HL-60/S4 (cell line): ENCODE results near the gene METRN.

ENCODE experiments used
- in situ Hi-C: fragments of 300-500 bp; cut with MboI; formaldehyde crosslinking; loops from 2 replicates; pipeline ENCODE4 v1.14.3; 2022; ENCODE audit warnings: low sequenced_read_pairs

METRN gene

DNA sequence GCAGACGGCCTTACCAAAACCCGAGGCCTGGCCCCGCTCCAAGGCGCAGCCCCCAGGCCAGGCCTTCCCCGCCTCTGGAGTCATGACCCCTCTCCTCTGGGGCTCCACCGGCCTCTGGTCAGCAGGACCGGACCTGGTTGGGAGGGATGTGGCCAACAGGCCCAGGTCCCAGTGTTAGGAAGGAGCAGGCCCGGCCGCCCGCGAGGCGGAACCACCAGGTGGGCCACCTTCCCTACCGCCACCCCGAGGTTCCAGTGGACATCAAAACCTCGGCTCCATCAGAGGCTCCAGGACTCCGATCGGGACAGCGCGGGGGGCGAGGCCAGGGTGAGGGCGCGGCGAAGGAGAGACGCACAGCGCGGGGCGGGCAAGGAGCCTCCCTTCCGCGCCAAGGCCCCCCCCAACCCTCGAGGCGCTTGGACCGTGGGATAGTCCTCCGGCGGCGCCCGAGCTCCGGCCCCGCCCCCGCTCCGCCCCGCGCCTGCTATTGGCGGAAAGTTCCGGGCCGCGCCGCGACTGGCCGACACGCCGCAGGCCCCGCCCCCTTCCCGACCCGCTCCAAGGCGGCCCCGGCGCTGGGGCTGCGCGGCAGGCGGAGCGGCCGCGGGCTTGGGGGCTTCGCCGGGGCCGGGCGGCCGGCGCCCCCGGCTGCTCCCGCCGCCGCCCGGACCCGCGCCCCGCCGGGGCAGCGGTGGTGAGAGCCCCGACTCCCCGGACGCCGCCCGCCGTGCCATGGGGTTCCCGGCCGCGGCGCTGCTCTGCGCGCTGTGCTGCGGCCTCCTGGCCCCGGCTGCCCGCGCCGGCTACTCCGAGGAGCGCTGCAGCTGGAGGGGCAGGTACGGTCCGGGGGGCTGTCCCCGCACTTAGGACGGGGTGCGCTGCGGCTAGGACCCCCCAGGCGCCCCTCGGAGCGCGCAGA lies at the start of gene METRN:
TSS of gene METRN (plus strand) at position 561 of the 919 bp plus-strand sequence. CDS start at position 733, 172 bp downstream.
- in situ Hi-C loops = loop anchor here (5.0 to 25.0 kb wide), 2 partner anchors 72 to 347 kb away; partner anchors contain the start of genes CHTF18, RPUSD1 and SSTR5

DNA sequence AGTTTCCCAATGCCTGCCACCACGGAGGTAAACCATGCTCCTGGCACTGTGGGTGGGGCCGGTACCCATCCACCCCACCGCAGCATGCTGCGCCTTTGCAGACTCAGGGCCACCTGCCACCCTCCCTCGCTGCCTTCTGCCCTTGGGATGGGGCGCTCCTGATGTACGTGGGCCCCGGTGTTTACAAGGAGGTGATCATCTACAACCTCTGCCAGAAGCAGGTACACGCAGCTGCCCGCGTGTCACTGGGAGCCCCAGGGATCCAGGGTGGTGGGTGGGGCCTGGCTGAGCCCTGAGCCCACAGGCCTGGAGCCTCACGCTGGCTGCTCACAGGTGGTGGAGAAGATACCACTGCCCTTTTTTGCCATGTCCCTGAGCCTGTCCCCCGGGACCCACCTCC lies 48.3 kb upstream of the METRN start:
- in situ Hi-C loops = loop anchor here (10.0 kb wide), 1 partner anchor 272 kb away; the partner anchor contains the start of gene NME4

DNA sequence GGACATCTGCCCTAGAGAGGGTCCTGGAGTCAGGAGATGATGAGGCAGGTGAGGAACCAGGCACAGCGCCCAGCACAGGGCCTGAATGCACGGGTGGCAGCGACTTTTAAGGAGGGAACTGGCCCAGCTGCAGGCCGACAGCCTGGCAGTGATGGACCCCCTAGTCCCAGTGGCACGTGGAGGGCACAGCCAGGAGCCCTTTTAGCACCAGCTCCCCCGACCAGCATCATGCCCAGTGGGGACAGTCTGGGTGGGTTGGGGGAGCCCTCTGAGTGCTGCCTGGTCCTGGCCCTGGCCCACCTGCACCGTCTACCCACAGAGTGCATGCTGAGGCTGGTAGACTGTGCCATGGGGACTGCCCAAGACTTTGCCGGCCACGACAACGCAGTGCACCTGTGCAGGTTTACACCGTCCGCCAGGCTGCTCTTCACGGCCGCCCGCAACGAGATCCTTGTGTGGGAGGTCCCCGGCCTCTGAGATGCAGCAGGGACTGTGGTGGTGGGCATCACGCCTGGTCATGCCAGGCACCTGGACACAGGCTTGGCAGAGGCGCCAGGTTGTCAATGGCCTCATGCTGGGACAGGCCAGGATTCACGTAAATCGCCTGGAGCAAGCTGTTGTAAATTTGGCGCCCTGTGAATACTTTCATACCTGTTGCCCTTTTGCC lies 47.7 kb upstream of the METRN start:
- in situ Hi-C loops = loop anchor here (10.0 kb wide), 1 partner anchor 272 kb away; the partner anchor contains the start of gene NME4

DNA sequence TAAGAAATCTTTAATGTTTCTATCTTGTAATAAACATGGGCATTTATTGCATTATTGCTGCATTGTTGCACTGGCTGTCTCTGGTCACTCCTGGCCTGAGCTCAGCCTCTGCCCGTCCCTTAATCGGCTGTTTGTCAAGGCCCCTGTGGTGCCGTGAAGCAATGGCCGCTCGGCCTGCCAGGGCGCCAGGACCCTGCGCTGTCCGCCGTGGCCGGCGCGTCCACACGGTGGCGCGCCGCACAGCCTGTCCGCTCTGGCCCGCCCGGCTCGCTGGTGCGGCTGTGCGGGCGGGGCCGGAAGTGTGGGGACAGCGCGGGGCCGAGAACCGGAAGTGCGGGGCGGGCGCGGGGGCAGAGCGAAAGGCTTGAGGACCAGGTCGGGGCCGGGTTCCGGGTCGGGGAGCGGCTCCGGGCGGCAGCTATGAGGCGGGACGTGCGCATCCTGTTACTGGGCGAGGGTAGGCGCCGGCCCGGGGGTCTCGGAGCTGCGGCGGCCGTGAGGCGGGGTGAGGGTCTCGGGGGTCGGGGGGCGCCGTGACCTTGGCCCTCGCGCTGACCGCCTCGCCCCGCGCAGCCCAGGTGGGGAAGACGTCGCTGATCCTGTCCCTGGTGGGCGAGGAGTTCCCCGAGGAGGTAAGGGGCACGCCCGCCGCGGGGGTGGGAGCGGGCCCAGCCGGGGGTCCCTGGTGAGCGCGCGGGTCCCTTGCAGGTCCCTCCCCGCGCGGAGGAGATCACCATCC lies 47.0 kb upstream of the METRN start, which contains the start of gene RHOT2:
TSS of gene RHOT2 (plus strand) at position 353 of the 739 bp plus-strand sequence. CDS start at position 421, 68 bp downstream.
- in situ Hi-C loops = loop anchor here (10.0 kb wide), 1 partner anchor 273 kb away; the partner anchor contains the start of gene NME4

DNA sequence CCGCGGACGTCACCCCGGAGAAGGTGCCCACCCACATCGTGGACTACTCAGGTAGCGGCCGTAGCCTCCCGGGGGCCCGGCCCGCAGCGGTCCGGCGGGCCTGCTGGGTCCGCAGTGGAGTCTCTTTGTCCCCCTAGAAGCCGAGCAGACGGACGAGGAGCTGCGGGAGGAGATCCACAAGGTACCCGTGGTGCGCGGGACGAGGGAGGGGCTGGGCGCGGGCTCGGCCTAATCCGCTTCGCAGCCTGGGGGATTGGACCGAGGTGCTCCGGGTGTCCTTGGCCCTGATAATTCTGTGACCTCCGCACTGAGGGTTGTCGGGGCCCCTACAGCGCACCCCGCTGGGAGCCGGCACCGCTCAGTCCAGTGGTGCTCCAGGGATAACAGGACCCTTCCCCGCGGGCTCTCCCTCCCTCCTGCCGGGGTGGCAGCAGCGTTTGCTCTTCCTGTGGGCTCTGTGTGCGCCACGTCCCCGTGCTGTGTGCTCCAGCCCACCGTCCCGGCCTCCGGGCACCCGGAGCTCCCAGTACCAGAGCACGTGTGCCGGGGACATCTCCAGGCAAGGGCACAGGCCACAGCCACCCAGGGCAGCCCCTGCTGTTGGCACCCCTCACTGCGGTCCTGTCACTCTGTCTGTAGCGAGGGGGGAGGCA lies 46.3 kb upstream of the METRN start:
- in situ Hi-C loops = loop anchor here (10.0 kb wide), 1 partner anchor 274 kb away; the partner anchor contains the start of gene NME4

DNA sequence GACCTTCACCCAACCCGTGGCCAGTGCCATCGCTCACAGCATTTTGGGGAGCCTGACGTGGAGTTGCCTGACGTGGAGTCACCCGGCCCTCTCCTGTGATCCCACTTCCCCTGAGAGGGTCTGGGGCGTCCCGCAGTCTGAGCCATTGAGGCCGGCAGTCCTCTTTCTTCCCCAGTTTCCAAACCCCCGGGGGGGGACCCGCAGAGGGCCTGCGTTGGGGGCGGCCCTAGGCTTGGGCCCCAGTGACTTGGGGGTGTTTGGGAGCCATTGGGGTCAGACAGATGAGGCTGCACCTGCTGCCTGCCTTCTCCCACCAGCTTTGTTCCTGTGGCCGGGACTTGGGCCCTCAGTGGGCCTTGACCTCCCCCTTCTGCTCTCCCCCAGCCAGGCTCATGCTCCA lies 45.3 kb upstream of the METRN start:
- in situ Hi-C loops = loop anchor here (10.0 kb wide), 1 partner anchor 275 kb away; the partner anchor contains the start of gene NME4

DNA sequence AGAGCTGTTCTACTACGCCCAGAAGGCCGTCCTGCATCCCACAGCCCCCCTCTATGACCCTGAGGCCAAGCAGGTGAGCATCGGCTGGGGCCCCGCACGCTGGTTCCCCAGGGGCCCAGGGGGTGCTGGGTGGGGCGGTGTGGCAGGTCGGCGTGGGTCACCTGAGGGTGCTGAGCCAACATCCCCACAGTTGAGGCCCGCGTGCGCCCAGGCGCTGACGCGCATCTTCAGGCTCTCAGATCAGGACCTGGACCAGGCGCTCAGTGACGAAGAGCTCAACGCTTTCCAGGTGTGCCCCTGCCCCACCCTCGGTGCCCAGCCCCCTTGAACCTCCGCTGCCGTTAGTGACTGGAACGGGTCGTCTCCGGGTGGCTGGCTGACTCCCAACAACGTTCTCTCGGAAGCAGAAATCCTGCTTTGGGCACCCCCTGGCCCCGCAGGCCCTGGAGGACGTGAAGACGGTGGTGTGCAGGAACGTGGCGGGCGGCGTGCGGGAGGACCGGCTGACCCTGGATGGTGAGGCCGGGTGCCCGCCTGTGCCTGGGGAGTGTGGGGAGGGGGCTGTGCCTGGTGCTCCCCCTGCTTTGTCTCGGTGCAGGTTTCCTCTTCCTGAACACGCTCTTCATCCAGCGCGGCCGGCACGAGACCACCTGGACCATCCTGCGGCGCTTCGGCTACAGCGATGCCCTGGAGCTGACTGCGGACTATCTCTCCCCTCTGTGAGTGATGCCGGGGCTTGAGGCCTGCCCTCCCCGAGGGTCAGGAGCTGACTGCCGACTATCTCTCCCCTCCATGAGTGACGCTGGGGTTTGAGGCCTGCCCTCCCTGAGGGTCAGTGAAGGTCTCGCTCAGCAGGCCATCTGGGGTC lies 44.2 kb upstream of the METRN start:
- in situ Hi-C loops = no loop called here

DNA sequence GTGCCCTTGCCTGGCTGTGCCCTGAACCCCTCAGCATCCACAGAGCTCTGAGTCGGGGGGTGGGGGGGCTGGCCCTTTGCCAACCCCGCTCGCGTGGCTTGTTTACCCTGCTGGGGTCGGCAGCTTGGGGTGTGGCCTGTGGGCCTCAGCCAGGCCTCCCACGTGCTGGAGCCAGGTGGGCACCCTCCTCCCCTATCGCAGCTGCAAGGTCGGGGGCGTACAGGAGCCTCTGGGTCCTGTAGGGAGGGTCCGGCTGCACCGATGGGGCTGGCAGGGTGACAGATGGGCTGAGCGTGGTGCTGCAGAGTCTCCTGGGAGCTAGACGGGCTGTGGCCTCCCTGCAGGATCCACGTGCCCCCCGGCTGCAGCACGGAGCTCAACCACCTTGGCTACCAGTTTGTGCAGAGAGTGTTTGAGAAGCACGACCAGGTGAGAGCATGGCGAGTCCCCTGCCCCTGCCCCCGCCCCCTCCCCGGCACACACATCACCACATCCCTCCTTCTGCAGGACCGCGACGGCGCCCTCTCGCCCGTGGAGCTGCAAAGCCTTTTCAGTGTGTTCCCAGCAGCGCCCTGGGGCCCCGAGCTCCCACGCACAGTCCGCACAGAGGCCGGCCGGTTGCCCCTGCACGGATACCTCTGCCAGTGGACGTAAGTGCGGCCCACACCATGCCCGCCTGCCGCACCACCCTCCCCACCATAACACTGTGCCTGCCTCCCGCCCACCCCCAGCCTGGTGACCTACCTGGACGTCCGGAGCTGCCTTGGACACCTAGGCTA lies 43.4 kb upstream of the METRN start:
- in situ Hi-C loops = no loop called here

DNA sequence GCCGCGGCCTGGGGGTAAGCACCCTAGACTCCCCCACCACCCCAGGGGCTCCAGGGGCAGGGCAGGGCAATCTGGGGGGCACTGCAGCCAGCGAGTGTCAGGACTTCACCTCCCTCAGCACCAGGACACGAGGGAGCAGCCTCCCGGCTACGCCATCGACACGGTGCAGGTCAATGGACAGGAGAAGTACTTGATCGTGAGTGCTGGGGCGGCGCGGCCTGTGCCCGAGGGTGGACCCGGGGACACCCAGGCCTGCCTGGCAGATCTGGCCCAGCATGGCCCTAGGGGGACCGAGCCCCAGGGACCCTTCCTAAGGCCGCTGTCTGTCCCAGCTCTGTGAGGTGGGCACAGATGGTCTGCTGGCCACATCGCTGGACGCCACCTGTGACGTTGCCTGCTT lies 42.5 kb upstream of the METRN start:
- in situ Hi-C loops = no loop called here

DNA sequence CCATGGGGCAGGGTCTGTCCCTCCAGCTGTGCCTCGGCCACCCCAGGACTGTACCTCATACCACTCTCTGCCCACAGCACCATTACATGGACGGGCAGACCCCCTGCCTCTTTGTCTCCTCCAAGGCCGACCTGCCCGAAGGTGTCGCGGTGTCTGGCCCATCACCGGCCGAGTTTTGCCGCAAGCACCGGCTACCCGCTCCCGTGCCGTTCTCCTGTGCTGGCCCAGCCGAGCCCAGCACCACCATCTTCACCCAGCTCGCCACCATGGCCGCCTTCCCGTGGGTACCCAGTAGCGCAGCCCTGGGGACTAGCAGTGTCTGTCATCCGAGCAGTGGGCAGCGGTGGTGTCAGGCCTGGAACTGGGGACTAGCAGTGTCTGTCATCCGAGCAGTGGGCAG lies 42.1 kb upstream of the METRN start:
- in situ Hi-C loops = no loop called here

DNA sequence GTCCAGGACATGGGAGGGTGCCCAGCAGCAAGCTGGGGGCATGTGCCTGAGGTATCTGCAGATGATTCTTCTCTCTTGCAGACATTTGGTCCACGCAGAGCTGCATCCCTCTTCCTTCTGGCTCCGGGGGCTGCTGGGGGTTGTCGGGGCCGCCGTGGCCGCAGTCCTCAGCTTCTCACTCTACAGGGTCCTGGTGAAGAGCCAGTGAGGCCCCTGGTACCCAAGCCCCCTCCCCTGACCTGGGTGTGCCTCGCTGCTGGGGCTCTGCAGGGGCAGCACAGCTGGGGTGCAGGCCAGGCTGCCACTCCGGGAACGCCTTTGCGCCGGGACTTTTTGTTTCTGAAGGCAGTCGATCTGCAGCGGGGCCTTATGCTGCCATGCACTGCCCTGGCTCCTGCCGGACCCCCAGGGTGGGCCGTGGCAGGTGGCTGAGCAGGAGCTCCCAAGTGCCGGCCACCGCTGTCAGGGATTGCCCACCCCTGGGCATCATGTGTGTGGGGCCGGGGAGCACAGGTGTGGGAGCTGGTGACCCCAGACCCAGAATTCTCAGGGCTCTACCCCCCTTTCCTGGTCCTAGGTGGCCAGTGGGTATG lies 41.4 kb upstream of the METRN start:
- in situ Hi-C loops = no loop called here

DNA sequence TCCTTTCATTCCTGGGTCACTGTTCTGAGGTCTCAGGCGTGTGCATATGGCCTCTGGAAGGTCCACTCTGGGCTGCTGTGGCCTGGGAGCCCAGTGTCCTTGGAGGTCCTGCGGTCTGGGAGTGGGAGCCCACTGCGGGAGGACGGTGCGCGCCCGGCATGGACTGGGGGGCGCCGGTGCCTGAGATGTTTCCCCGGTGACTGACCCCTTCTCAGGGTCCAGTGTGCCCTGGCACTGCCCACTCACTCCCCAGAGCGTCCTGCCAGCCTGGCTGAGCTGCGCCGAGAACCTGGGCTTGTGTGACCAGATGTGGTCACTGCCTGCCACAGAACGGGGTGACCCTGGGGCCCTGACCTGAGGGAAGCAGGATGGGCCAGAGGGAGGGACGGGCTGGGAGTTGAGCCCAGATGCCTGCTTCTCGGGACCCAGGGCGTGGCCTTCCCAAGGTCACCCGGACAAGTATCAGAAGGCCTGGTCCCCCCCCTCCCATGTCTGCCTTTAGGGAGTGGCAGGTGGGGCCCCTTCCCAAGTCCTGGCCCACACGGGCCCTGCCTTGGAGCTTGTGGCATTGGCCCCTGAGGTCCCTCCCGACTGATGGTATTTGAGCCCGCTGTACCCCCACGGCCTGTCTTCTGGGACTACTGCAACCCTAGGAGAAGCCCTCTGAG lies 40.6 kb upstream of the METRN start:
- in situ Hi-C loops = no loop called here

DNA sequence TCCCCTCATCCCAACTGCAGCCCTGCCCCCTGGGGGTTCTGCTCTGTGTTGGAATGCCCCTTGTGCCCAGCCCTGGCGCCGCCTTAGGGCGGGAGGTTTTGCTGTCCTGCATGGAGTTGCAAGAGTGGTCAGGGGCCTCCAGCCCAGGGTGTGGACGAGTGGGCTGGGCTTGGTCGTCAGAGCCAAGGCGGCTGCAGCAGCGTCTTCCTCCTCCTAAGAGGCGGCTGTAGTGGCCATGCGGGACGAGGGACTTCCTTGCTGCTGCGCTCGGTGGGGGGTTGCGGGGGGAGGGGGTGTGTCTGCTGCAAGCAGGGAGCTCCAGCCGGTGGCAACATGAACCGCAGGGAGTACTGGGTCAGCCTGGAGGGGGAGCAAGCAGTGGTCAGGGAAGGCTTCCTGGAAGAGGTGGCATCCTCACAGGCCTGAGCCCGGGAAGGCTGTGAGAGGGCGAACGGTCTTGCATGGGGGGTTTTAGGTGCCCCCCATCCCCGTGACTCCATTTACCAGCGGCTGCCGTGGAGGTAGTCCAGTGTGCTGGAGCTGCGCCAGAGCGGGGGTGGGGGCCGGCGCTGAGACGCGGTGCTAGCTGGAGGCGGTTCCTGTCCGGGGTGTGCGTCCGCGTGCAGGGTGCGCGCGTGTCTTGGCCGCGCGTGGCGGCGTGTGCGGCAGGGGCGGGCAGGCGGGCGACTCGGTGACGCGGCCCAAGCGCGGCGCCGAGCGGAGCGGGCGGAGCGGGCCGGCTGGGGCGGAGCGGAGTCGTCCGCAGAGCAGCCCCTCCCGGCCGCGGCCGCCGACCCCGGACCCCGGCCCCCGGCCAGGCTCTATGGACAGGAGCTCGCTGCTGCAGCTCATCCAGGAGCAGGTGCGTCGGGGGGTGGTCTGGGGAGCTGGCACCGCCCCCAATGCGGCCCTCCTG lies 39.7 kb upstream of the METRN start, which contains the start of gene RHBDL1:
TSS of gene RHBDL1 (plus strand) at position 704 of the 916 bp plus-strand sequence. CDS start at position 824, 120 bp downstream.
- in situ Hi-C loops = no loop called here

DNA sequence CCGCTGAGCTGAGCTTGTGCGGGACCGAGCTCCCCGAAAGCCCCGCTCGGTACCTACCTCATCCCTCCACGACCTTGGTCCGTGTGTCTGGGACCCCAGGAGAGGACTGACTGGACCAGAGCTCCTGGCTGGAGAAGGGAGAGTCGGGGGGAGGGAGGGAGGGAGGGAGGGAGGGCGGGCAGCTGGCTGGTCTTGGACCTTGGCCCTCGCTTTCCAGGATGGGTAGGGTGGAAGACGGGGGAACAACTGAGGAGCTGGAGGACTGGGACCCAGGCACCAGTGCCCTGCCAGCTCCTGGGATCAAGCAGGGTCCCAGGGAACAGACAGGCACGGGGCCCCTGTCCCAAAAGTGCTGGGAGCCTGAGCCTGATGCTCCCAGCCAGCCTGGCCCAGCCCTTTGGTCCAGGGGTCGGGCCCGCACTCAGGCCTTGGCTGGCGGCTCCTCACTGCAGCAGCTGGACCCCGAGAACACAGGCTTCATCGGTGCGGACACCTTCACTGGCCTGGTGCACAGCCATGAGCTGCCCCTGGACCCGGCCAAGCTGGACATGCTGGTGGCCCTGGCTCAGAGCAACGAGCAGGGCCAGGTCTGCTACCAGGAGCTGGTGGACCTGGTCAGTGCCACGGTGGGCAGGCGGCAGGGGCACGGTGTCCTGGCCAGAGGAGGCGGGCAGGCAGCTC lies 38.9 kb upstream of the METRN start:
- in situ Hi-C loops = no loop called here

DNA sequence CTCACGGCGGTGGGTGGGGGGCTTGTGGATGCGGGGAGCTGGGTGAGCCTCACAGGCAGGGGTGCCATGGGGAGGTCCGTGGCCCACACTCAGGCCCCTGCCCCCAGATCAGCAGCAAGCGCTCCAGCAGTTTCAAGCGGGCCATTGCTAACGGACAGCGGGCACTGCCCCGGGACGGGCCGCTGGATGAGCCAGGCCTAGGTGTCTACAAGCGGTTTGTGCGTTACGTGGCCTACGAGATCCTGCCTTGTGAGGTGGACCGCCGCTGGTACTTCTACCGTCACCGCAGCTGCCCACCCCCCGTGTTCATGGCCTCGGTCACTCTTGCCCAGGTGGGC lies 38.4 kb upstream of the METRN start:
- in situ Hi-C loops = no loop called here

DNA sequence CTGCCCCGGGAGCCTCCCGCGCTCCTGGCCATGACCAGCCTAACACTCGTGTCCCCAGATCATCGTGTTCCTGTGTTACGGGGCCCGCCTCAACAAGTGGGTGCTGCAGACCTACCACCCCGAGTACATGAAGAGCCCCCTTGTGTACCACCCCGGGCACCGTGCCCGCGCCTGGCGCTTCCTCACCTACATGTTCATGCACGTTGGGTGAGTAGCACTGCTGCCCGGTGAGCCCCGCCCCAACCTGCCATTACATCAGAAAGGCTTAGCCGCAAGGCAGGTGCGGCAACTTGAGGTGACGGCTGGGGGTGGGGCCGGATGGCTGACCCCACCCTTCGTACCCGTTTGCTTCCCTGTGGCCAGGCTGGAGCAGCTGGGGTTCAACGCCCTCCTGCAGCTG lies 38.0 kb upstream of the METRN start:
- in situ Hi-C loops = no loop called here
